Sigmoid colon (tissue), 7 donors: ENCODE results near the gene OSBPL5. TPM values are rescaled to one million over a fixed set of nuclear protein-coding genes. Genes with fewer than 3 reads are reported as not detected.

Source experiments
- DNase-seq: peaks from one replicate; pipeline ENCODE4 v3.0.0-alpha.2; 2019
- H3K27ac ChIP-seq, 4 donors: fragments of 200-600 bp; sonication (generic); one replicate each; pipeline ENCODE4 v1.5.1; 2016 to 2019; ENCODE audit warnings: mild to moderate bottlenecking in 1 of 4
- H3K27me3 ChIP-seq, 3 donors: fragments of 200-600 bp; sonication (generic); one replicate each; pipeline ENCODE4 v1.5.1; 2019; ENCODE audit warnings: mild to moderate bottlenecking in 1 of 3
- H3K36me3 ChIP-seq, 4 donors: fragments of 200-600 bp; sonication (generic); one replicate each; pipeline ENCODE4 v1.5.1; 2016 to 2019
- H3K4me1 ChIP-seq, 4 donors: fragments of 200-600 bp; sonication (generic); one replicate each; pipeline ENCODE4 v1.5.1; 2017 to 2019
- H3K4me3 ChIP-seq, 4 donors: fragments of 200-600 bp; sonication (generic); one replicate each; pipeline ENCODE4 v1.5.1; 2017 to 2019; ENCODE audit warnings: mild to moderate bottlenecking in 2 of 4, moderate library complexity in 1 of 4
- H3K9me3 ChIP-seq, 4 donors: fragments of 200-600 bp in 3 of 4; sonication (generic) in 3 of 4; one replicate each; pipeline versions ENCODE4 v1.5.1 to v1.6.1; 2013 to 2019
- EP300 ChIP-seq, 4 donors: sonication (generic); formaldehyde crosslinking; IDR thresholded peaks; one replicate each; pipeline ENCODE4 v1.6.1; 2017; ENCODE audit warnings: antibody characterized with exemption in 4 of 4
- POLR2A ChIP-seq, 2 donors: fragments of 450-650 bp; IDR thresholded peaks; one replicate each; pipeline ENCODE4 v1.6.1; 2016; ENCODE audit warnings: antibody characterized with exemption in 2 of 2, mild to moderate bottlenecking in 2 of 2, moderate library complexity in 2 of 2
- POLR2AphosphoS5 ChIP-seq, 4 donors: sonication (generic); formaldehyde crosslinking; IDR thresholded peaks; one replicate each; pipeline ENCODE4 v1.6.1; 2017; ENCODE audit warnings: antibody characterized with exemption in 4 of 4
- WGBS, 2 donors: extraction: QIAGEN DNeasy Blood & Tissue Kit; methylation state at CpG; one replicate each; pipeline ENCODE4 v1.1.7; 2013; 5-methylcytosine and 5-hydroxymethylcytosine counted together
- intact Hi-C: fragments of 100-400 bp; cut with DNase I; formaldehyde crosslinking; loops from one replicate; pipeline ENCODE4 v1.15.1; 2023
- polyA plus RNA-seq, 3 donors: library from polyadenylated mRNA; stranded (reverse); fragments of 200-250 nt; gene quantifications; one replicate each; pipeline ENCODE4 v1.2.3, GENCODE V29; 2013
- total RNA-seq, 4 donors: library from RNA; depleted of rRNA; stranded (reverse); fragments of >200 nt; gene quantifications; one replicate each; pipeline ENCODE4 v1.1.0, GENCODE V29; 2016
- TF ChIP-seq, protein P1 (sequence below), 4 experiments: fragments of 450-650 bp in 3 of 4; fragments of 200-600 bp in 1 of 4; IDR thresholded peaks; one replicate each; pipeline ENCODE4 v1.5.1; 2016 to 2019; ENCODE audit warnings: antibody characterized with exemption in 4 of 4, mild to moderate bottlenecking in 3 of 4, moderate library complexity in 2 of 4
- donor health status: healthy with polysubstance abuse.
- donor health status: Bipolar disorder and iron deficiency.
- donor health status: healthy.

The OSBPL5 gene
- total and polyA plus RNA-seq, 7 donors: 16.6 to 69.2 (median 29.8) TPM

DNA sequence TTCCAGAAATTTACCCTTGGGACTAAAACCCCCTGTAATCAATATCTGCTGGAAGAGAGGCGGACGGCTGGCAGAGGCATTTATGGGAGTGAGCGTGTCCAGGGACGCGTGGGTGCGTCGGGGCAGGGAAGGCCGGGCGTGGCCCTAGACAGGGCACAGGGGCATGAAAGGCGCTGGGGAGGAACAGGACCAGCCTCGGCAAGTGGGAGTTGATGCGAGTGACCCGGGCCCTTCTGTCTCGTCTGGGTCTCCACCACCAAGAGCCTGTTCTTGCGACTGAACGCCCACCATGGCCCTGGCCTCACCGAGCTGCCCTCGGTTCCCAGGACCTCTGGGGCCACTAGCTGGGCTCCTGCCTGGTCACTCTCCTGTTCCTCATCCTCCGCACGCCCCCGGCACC is 17.5 kb downstream of the OSBPL5 start:
- intact Hi-C loops: no loop called here
- H3K4me3 ChIP-seq: no peak overlapping the region
- H3K4me1 ChIP-seq: peaks cover 0 to 84% (median 49%) of the 10 kb centered on the region in 4 donors
- H3K27me3 ChIP-seq: no peaks in the 10 kb centered on the region
- TF ChIP-seq POLR2A (IDR thresholded peaks at IDR 0.05) (no peak), POLR2AphosphoS5 (IDR thresholded peaks at IDR 0.05) (no peak), EP300 (IDR thresholded peaks at IDR 0.05) (no peak)
- TF ChIP-seq, protein P1, sequence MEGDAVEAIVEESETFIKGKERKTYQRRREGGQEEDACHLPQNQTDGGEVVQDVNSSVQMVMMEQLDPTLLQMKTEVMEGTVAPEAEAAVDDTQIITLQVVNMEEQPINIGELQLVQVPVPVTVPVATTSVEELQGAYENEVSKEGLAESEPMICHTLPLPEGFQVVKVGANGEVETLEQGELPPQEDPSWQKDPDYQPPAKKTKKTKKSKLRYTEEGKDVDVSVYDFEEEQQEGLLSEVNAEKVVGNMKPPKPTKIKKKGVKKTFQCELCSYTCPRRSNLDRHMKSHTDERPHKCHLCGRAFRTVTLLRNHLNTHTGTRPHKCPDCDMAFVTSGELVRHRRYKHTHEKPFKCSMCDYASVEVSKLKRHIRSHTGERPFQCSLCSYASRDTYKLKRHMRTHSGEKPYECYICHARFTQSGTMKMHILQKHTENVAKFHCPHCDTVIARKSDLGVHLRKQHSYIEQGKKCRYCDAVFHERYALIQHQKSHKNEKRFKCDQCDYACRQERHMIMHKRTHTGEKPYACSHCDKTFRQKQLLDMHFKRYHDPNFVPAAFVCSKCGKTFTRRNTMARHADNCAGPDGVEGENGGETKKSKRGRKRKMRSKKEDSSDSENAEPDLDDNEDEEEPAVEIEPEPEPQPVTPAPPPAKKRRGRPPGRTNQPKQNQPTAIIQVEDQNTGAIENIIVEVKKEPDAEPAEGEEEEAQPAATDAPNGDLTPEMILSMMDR (IDR thresholded peaks at IDR 0.05): no peak
- 92 to 96% methylated on average over 21 of the region's 21 CpGs for WGBS, 2 donors
- no peaks in the 10 kb centered on the region for H3K9me3 ChIP-seq
- no peak for DNase-seq
- H3K36me3 ChIP-seq: peaks cover 0 to 4% (median 0%) of the 10 kb centered on the region in 4 donors
- H3K27ac ChIP-seq: peak overlapping the region in 3 of 4 donors; percentile 58 to 69 (median 59)

DNA sequence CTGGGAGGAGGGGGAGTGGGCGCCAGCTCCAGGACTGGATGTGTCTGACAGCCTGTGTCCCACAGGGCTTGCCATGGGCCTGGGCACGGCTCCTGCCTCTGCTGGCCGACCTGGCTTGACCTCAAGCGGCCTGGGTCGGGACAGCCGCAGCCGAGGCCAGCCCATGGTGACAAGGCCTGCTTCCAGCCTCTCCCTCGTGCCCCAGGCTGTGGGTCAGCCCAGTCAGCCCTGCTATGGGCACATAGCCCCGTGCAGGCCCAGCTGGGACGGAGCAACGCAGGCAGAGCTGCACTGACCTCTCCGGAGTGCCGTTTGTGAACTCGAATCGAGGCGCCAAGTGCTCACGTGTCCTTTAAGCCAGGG is 17.9 kb downstream of the OSBPL5 start:
- Histone ChIP-seq H3K4me1 (peaks cover 0 to 80% (median 46%) of the 10 kb centered on the region in 4 donors), H3K27ac (peak overlapping the region; percentile 32 to 69 (median 58)), H3K9me3 (no peaks in the 10 kb centered on the region), H3K4me3 (no peak overlapping the region), H3K27me3 (no peaks in the 10 kb centered on the region), H3K36me3 (peaks cover 0 to under 1% (median 0%) of the 10 kb centered on the region in 4 donors)
- TF ChIP-seq POLR2AphosphoS5 (IDR thresholded peaks at IDR 0.05): peak in 1 of 4 donors; percentile 21
- no peak for TF ChIP-seq POLR2A (IDR thresholded peaks at IDR 0.05)
- intact Hi-C loops: no loop called here
- no peak for DNase-seq
- WGBS, 2 donors: 82 to 83% methylated on average over 17 of the region's 17 CpGs

DNA sequence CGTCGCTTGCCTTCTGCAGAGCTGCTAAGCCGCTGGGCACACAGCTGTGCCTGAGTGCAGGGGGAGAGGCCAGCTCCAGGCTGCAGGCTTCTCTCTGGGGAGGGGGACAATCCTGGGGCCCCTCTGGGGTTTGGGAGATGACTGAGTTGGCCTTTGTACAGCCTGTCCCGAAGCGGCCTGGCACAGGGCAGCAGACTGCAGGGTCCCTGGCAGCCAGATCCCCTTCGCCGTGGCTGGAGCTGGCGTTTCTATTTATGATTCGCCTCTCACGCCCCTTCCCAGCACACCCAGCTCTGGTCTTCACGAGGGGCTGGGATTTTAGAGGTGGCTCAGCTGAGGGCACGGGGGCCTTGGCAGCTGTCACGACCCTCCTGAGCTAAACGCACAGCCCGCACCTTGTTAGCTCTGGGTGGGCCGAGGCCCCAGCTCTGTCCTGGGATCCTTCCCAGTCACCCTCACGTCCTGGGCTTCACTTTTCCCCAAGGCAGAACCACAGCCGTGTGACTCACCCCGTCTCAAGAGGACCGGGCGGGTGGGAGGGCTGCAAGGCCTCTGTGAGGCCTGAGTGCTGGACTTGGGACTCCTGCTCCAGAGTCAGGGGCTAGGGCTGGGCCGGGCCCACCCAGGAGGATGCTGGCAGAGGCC is 18.4 kb downstream of the OSBPL5 start:
- intact Hi-C loops: no loop called here
- H3K4me3 ChIP-seq: no peak overlapping the region
- WGBS, 2 donors: 83 to 84% methylated on average over 22 of the region's 22 CpGs
- no peaks in the 10 kb centered on the region for H3K9me3 ChIP-seq
- H3K27me3 ChIP-seq: no peaks in the 10 kb centered on the region
- no peak for DNase-seq
- H3K27ac ChIP-seq: peak overlapping the region; percentile 32 to 69 (median 58)
- H3K36me3 ChIP-seq: no peaks in the 10 kb centered on the region
- peaks cover 0 to 75% (median 44%) of the 10 kb centered on the region in 4 donors for H3K4me1 ChIP-seq
- no peak for TF ChIP-seq POLR2AphosphoS5 (IDR thresholded peaks at IDR 0.05)
- no peak for TF ChIP-seq POLR2A (IDR thresholded peaks at IDR 0.05)
- no peak for TF ChIP-seq EP300 (IDR thresholded peaks at IDR 0.05)
- TF ChIP-seq, protein P1 (IDR thresholded peaks at IDR 0.05): no peak

DNA sequence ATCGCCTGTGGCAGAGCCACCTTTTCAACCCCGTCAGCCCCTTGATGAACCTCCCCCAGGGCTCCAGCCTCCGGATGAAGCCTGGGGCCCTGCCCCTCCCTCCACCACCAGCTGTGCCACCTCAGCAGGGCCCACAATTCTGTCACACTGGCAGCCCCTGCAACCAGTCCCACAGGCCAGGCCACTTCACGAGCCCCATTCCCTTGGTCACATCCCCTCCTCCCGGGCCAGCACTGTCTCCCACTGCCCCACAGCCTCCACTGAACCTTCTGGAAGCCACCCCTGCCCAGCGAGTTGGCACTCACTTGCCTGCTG is 19.9 kb downstream of the OSBPL5 start:
- peaks cover 0 to 69% (median 44%) of the 10 kb centered on the region in 4 donors for H3K4me1 ChIP-seq
- no peak for DNase-seq
- no peaks in the 10 kb centered on the region for H3K9me3 ChIP-seq
- no peak overlapping the region for H3K27ac ChIP-seq
- WGBS, 2 donors: 68 to 76% methylated on average over 6 of the region's 6 CpGs
- H3K4me3 ChIP-seq: no peak overlapping the region
- H3K36me3 ChIP-seq: no peaks in the 10 kb centered on the region
- TF ChIP-seq, protein P1 (IDR thresholded peaks at IDR 0.05): no peak
- TF ChIP-seq POLR2A (IDR thresholded peaks at IDR 0.05) (no peak), POLR2AphosphoS5 (IDR thresholded peaks at IDR 0.05) (no peak), EP300 (IDR thresholded peaks at IDR 0.05) (no peak)
- intact Hi-C loops: no loop called here
- no peaks in the 10 kb centered on the region for H3K27me3 ChIP-seq

DNA sequence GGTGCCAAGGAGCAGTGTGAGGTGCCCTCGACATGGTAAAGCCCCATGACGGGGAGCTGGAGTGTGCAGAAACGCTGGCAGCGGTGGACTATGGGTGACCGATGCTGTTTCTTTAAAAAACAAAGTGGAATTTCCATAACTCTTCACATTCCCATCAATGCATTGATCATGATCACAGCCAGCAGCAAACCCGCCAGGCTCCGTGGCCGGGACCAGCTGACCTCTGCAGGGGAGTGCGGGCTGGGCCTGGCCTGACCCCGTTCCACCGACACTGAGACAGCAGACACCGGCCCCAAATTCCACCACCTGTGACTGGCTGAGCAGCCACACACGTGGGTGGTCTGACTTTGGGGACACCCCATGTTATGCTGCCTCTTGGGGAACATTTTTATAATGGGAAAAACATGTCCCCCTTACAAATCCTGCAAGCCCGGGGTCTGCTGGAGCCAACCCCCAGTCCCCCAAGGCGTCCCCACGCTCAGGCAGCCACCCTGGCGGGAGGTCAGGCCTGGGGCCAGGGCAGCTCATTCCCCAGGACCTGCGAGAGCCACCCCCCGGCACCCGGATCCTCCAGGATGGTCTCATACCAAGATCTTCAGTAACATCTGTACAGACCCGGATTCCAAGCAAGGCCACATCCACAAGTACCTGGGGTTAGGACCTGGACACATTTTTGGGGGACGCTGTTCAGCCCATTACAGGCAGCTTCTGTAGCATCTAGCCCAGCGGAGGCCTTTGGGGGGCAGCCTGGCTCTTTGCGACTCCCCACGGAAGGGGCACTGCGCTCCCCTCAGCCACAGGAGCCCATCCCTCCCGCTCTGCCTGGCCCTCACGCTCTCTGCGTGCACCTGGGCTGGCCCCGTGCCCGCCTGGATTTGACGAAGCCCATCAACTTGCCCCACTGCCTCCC is 20.6 kb downstream of the OSBPL5 start:
- intact Hi-C loops: no loop called here
- WGBS, 2 donors: 86 to 90% methylated on average over 32 of the region's 32 CpGs
- H3K27ac ChIP-seq: no peak overlapping the region

More for the DNA sequence above, 20.6 kb downstream of the OSBPL5 start:
- Histone ChIP-seq H3K9me3 (no peaks in the 10 kb centered on the region), H3K36me3 (no peaks in the 10 kb centered on the region), H3K4me1 (peaks cover 0 to 69% (median 48%) of the 10 kb centered on the region in 4 donors), H3K27me3 (no peaks in the 10 kb centered on the region), H3K4me3 (no peak overlapping the region)
- no peak for DNase-seq
- TF ChIP-seq, protein P1 (IDR thresholded peaks at IDR 0.05): no peak
- TF ChIP-seq POLR2AphosphoS5 (IDR thresholded peaks at IDR 0.05) (no peak), POLR2A (IDR thresholded peaks at IDR 0.05) (no peak), EP300 (IDR thresholded peaks at IDR 0.05) (no peak)
